Kidney (tissue), 14 donors: ENCODE measurements around the gene NOTCH2. TPM values are rescaled to one million over a fixed set of nuclear protein-coding genes. Genes with fewer than 3 reads are reported as not detected.

ENCODE experiments used
- DNase-seq, 5 donors: peaks; one replicate each; pipeline ENCODE4 v3.0.0-alpha.2; 2013 to 2020
- FAIRE-seq: peaks from 2 replicates; lab custom pipeline; 2012; peaks lifted over from hg19 to GRCh38; lab: Jason Lieb, UNC
- H3K27ac ChIP-seq, 2 donors: one replicate each; pipeline ENCODE4 v1.7.0; 2013; ENCODE audit warnings: low read depth in 2 of 2, low read length in 2 of 2, inconsistent platforms in 1 of 2
- H3K27me3 ChIP-seq: one replicate; pipeline ENCODE4 v1.7.1; 2013; ENCODE audit warnings: low read length, inconsistent platforms; ENCODE audit not compliant: control insufficient read depth, insufficient read depth
- H3K36me3 ChIP-seq, 3 donors: one replicate each; pipeline versions ENCODE4 v1.7.0 to v1.7.1; 2013; ENCODE audit warnings: low read length in 3 of 3, control low read depth in 1 of 3, inconsistent platforms in 1 of 3; ENCODE audit not compliant: insufficient read depth in 3 of 3, control insufficient read depth in 2 of 3
- H3K4me1 ChIP-seq, 3 donors: one replicate each; pipeline versions ENCODE4 v1.7.0 to v1.7.1; 2013; ENCODE audit warnings: low read length in 3 of 3, inconsistent platforms in 1 of 3, low read depth in 1 of 3; ENCODE audit not compliant: control insufficient read depth in 2 of 3, insufficient read depth in 2 of 3
- H3K4me3 ChIP-seq, 3 donors: one replicate each; pipeline versions ENCODE4 v1.7.0 to v1.8.1; 2013; ENCODE audit warnings: low read length in 3 of 3, control low read depth in 1 of 3, inconsistent platforms in 1 of 3
- H3K9ac ChIP-seq, 3 donors: one replicate each; pipeline versions ENCODE4 v1.7.0 to v1.7.1; 2013; ENCODE audit warnings: low read length in 3 of 3, control low read depth in 1 of 3, inconsistent platforms in 1 of 3
- H3K9me3 ChIP-seq, 3 donors: one replicate each; pipeline versions ENCODE4 v1.7.0 to v1.7.1; 2013; ENCODE audit warnings: low read length in 3 of 3, control low read depth in 1 of 3, inconsistent platforms in 1 of 3; ENCODE audit not compliant: control insufficient read depth in 2 of 3, insufficient read depth in 1 of 3
- intact Hi-C: fragments of 100-400 bp; cut with DNase I; formaldehyde crosslinking; loops from one replicate; pipeline ENCODE4 v1.11.1; 2022
- polyA plus RNA-seq: library from polyadenylated mRNA; stranded (reverse); fragments of 350-450 nt; fragmentation: Illumina TruSeq; extraction: RNeasy Lipid Tissue Mini Kit (QIAGEN cat#74804); gene quantifications from one replicate; pipeline ENCODE4 v1.2.3, GENCODE V29; 2014; ENCODE audit warnings: low read depth, low replicate concordance; ENCODE audit not compliant: insufficient read depth
- total RNA-seq: library from RNA; stranded (reverse); fragmentation: NEBNext Ultra II Directional; extraction: Animal tissue kit (Norgen Biotek cat#: 25700); gene quantifications from one replicate; pipeline ENCODE4 v1.2.1, GENCODE V29; 2021
- TF ChIP-seq, protein P1 (sequence below): IDR thresholded peaks from 3 replicates; pipeline ENCODE4 v1.5.1; 2012; ENCODE audit warnings: mild to moderate bottlenecking, moderate library complexity, borderline replicate concordance; ENCODE audit not compliant: insufficient read depth; ENCODE audit errors: extremely low read depth
- donor health status: control.
- donor health status: control.
- donor health status: control.
- donor health status: control.
- donor health status: control.
- donor health status: DM: yes; HTN: yes; CAD: no.
- donor health status: Normal renal cell carcinoma (clear cell type).

The NOTCH2 gene
- total and polyA plus RNA-seq, 2 donors from 2014 or later = 4.9 to 113 TPM

DNA sequence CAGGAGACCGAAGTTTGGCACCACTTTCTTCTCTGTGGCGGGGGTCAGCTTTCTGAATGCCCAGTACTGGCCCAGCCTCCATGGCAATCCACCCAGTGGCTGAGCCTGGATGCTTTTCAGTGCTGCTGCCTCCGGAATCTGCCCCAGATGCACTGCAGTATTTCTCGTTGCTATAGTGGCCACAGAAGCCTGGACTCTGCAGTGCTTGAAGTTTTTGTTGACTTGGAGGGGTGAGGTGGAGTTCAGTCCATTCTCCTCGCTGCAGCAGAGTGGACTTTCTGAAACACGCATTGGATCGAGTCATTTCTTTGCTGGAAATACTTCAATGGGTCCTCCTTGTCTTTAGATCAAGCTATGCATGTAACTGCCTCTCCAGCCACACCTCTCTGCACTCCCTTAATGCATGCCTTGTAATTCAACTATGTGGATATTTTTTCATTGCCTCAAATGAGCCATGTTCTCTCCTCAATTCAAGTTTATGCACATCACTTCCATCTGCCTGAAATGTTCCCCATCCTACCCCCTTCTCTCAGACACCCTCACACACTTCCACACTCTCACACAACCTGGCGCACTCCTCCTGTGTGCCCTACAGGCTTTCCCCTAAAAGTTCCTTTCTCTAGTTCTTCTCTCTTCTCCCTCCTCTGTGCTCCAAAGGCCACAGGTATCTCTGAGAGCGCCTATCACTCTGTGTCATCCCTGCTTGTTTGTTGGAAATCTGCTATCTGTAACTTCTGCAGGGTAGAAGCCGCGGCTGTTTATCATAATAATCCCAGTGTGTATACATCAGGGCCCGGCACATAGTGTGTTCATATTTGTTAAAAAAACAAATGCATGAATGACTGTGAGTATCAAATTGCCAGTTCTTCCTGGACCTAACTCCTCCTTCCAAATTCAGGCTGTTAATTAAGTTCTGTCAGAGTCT, 189.7 kb downstream of the NOTCH2 start:
- FAIRE-seq (no peak), DNase-seq (peak in 1 of 5 donors; percentile 48)
- TF ChIP-seq, protein P1, sequence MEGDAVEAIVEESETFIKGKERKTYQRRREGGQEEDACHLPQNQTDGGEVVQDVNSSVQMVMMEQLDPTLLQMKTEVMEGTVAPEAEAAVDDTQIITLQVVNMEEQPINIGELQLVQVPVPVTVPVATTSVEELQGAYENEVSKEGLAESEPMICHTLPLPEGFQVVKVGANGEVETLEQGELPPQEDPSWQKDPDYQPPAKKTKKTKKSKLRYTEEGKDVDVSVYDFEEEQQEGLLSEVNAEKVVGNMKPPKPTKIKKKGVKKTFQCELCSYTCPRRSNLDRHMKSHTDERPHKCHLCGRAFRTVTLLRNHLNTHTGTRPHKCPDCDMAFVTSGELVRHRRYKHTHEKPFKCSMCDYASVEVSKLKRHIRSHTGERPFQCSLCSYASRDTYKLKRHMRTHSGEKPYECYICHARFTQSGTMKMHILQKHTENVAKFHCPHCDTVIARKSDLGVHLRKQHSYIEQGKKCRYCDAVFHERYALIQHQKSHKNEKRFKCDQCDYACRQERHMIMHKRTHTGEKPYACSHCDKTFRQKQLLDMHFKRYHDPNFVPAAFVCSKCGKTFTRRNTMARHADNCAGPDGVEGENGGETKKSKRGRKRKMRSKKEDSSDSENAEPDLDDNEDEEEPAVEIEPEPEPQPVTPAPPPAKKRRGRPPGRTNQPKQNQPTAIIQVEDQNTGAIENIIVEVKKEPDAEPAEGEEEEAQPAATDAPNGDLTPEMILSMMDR = no peak
- Histone ChIP-seq H3K36me3 (no peaks in the 10 kb centered on the region), H3K4me1 (peaks cover 0 to 2% (median 0%) of the 10 kb centered on the region in 3 donors), H3K27me3 (no peaks in the 10 kb centered on the region), H3K9ac (no peak overlapping the region), H3K27ac (no peak overlapping the region), H3K4me3 (no peak overlapping the region), H3K9me3 (no peaks in the 10 kb centered on the region)
- intact Hi-C loops = no loop called here

DNA sequence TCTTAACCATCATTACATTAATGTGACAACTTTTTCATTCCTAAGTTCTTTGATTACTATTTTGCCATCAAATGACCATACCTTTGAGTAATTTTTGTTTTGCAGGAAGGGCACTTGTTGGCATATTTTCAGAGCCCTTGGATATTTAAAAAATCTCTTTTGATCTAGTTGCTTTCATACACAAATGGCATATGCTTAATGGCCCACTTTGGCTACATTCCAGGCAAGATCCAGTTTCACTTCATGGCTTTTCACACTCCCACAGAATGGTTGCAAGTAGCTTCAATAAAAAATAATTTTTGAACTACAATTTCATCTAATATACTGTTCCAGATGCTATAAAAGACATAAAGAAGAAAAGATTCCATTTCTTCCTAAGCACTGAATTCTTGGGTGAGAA, 191.3 kb downstream of the NOTCH2 start:
- H3K4me3 ChIP-seq = no peak overlapping the region
- H3K36me3 ChIP-seq = no peaks in the 10 kb centered on the region
- intact Hi-C loops = no loop called here
- DNase-seq = peak in 1 of 5 donors; percentile 63
- H3K27ac ChIP-seq = no peak overlapping the region
- FAIRE-seq = no peak
- H3K27me3 ChIP-seq = no peaks in the 10 kb centered on the region
- H3K9me3 ChIP-seq = no peaks in the 10 kb centered on the region
- no peak overlapping the region for H3K9ac ChIP-seq
- H3K4me1 ChIP-seq = peaks cover 0 to 6% (median 0%) of the 10 kb centered on the region in 3 donors
- TF ChIP-seq, protein P1 = no peak

DNA sequence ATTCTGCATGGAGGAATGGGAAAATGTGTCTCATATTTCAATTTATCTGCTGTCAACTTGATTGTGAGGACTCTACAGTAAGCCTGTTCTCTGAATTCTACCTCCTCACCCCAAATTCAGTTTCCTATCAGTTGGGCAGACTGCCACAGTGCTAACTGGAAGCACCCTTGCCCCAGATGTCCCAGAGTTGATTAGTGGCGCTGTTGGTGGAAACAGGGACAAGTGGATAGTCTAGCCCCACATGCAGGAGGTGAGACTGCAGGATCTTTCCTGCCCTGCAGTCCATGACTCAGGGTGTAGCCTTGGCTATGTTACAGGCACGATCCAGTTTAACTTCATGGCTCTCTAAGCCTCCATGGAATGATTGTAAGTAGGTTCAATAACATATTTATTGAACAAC, 195.3 kb downstream of the NOTCH2 start:
- H3K9ac ChIP-seq = no peak overlapping the region
- H3K27me3 ChIP-seq = no peaks in the 10 kb centered on the region
- intact Hi-C loops = no loop called here
- FAIRE-seq (no peak), DNase-seq (no peak)
- no peaks in the 10 kb centered on the region for H3K9me3 ChIP-seq
- H3K4me1 ChIP-seq = peaks cover 0 to 4% (median 0%) of the 10 kb centered on the region in 3 donors
- no peaks in the 10 kb centered on the region for H3K36me3 ChIP-seq
- no peak overlapping the region for H3K4me3 ChIP-seq
- TF ChIP-seq, protein P1 = no peak
- no peak overlapping the region for H3K27ac ChIP-seq
